Measurements from ENCODE around the gene ACAP1. TPM values are rescaled to one million over a fixed set of nuclear protein-coding genes. Genes with fewer than 3 reads are reported as not detected.
A peak's percentile ranks its signal among the peaks of the same experiment; 100 is the strongest.

The ACAP1 gene
- total and polyA plus RNA-seq, 4 donors, result 1.1 to 7.4 (median 4.7) TPM

DNA sequence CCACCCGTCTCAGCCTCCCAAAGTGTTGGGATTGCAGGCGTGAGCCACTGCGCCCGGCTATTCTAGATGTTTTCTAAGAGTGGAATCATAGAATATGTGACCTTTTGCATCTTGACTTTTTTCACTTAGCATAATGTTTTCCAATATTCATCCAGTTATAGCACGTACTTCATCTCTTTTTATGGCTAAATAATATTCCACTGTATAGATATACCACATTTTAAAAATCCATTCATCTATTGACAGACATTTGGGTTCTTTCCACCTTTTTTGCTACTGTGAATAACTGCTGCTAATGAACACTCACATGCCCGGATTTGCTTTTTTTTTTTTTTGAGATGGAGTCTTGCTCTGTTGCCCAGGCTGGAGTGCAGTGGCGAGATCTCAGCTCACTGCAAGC is 32.1 kb upstream of the ACAP1 start:
- peaks cover 2 to 14% (median 4%) of the 10 kb centered on the region in 4 donors for H3K4me1 ChIP-seq (ENCODE audit: control insufficient read depth in 4 of 4, insufficient read depth in 4 of 4, low read length in 3 of 4)
- no peaks in the 10 kb centered on the region for H3K36me3 ChIP-seq (ENCODE audit: control insufficient read depth in 4 of 4, insufficient read depth in 3 of 4, low read depth in 1 of 4, low read length in 3 of 4)
- no peak overlapping the region for H3K9ac ChIP-seq (ENCODE audit: low read depth in 1 of 2, low read length in 2 of 2)
- H3K27me3 ChIP-seq (ENCODE audit: control insufficient read depth in 4 of 4, insufficient read depth in 4 of 4, low read length in 3 of 4), result no peaks in the 10 kb centered on the region
- DNase-seq (ENCODE audit: low spot score), result no peak
- H3K27ac ChIP-seq (ENCODE audit: low read depth in 1 of 2, low read length in 2 of 2), result no peak overlapping the region
- no peak overlapping the region for H3K4me3 ChIP-seq (ENCODE audit: low read depth in 1 of 3, low read length in 3 of 3)
- TF ChIP-seq, protein P1, sequence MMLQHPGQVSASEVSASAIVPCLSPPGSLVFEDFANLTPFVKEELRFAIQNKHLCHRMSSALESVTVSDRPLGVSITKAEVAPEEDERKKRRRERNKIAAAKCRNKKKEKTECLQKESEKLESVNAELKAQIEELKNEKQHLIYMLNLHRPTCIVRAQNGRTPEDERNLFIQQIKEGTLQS (IDR thresholded peaks at IDR 0.05), result no peak
- TF ChIP-seq FOXA1 (IDR thresholded peaks at IDR 0.05) (no peak), NR2F2 (IDR thresholded peaks at IDR 0.05) (no peak), YY1 (IDR thresholded peaks at IDR 0.05) (no peak), FOXA2 (IDR thresholded peaks at IDR 0.05) (no peak), RAD21 (IDR thresholded peaks at IDR 0.05) (no peak), HNF4G (IDR thresholded peaks at IDR 0.05) (no peak), JUND (IDR thresholded peaks at IDR 0.05) (no peak)
- TF ChIP-seq, protein P2, sequence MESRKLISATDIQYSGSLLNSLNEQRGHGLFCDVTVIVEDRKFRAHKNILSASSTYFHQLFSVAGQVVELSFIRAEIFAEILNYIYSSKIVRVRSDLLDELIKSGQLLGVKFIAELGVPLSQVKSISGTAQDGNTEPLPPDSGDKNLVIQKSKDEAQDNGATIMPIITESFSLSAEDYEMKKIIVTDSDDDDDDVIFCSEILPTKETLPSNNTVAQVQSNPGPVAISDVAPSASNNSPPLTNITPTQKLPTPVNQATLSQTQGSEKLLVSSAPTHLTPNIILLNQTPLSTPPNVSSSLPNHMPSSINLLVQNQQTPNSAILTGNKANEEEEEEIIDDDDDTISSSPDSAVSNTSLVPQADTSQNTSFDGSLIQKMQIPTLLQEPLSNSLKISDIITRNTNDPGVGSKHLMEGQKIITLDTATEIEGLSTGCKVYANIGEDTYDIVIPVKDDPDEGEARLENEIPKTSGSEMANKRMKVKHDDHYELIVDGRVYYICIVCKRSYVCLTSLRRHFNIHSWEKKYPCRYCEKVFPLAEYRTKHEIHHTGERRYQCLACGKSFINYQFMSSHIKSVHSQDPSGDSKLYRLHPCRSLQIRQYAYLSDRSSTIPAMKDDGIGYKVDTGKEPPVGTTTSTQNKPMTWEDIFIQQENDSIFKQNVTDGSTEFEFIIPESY (IDR thresholded peaks at IDR 0.05), result no peak
- TF ChIP-seq, protein P3, sequence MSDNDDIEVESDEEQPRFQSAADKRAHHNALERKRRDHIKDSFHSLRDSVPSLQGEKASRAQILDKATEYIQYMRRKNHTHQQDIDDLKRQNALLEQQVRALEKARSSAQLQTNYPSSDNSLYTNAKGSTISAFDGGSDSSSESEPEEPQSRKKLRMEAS (IDR thresholded peaks at IDR 0.05), result no peak
- no peaks in the 10 kb centered on the region for H3K9me3 ChIP-seq (ENCODE audit: control insufficient read depth in 4 of 4, low read length in 3 of 4)
- 94% methylated on average over 7 of the region's 7 CpGs for WGBS

DNA sequence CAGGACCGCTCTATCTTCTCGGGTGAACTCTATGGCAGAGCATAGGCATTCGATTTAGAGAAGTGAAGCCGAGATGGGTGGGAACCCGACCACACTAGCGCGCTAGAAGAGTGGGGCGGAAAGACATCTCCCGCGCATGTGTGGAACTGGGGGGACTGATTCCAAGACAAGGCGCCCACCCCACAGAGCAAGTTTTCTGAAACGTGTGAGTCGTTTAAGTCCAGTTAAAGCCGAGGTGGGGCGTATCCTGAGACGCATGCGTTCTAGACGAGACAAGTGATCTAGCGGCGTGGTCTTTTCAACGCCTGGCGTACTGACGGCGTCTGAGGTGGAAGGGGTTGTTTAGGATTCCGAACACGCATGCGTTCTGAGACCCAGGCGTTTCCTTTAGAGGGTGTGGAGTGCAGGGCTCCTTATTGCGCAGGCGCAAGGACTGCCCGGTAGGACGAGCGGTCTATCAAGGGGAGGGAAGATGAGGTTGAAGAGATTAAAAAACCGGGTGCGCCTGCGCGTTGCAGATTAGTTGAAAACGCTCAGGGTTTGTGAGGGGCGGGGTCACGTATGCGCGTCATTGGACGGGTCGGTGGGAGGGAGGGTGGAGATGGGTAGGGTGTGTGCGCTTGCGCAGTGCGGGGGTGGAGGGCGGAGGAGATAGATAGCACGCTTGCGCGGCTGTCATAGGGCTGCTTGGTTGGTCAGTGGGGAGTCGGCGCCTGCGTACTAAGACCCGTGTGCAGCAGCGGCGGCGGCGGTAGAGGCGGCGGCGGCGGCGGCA is 29.2 kb upstream of the ACAP1 start, which contains the start of gene EIF5A:
Gene EIF5A (plus strand): TSS at position 718 of the 775 bp plus-strand sequence. CDS start 2,008 bp downstream, outside the sequence.
- Histone ChIP-seq H3K27ac (ENCODE audit: low read depth in 1 of 2, low read length in 2 of 2) (peak within 1 kb of the TSS; percentile 96 to 99), H3K36me3 (ENCODE audit: control insufficient read depth in 4 of 4, insufficient read depth in 3 of 4, low read depth in 1 of 4, low read length in 3 of 4) (peaks cover 12 to 24% (median 23%) of the 10 kb centered on the region in 4 donors), H3K4me3 (ENCODE audit: low read depth in 1 of 3, low read length in 3 of 3) (peak within 1 kb of the TSS; percentile 92 to 95 (median 93)), H3K9ac (ENCODE audit: low read depth in 1 of 2, low read length in 2 of 2) (peak within 1 kb of the TSS; percentile 85 to 96), H3K9me3 (ENCODE audit: control insufficient read depth in 4 of 4, low read length in 3 of 4) (no peaks in the 10 kb centered on the region), H3K4me1 (ENCODE audit: control insufficient read depth in 4 of 4, insufficient read depth in 4 of 4, low read length in 3 of 4) (peaks cover 7 to 28% (median 19%) of the 10 kb centered on the region in 4 donors), H3K27me3 (ENCODE audit: control insufficient read depth in 4 of 4, insufficient read depth in 4 of 4, low read length in 3 of 4) (no peaks in the 10 kb centered on the region)
- WGBS, result under 1% methylated on average over 64 of the region's 64 CpGs
- DNase-seq (ENCODE audit: low spot score), result peak; percentile 100
- peak in 1 of 2 donors; percentile 61 for TF ChIP-seq JUND (IDR thresholded peaks at IDR 0.05)
- TF ChIP-seq, protein P2 (IDR thresholded peaks at IDR 0.05), result peak; percentile 83
- TF ChIP-seq RAD21 (IDR thresholded peaks at IDR 0.05), result peak; percentile 5 to 20
- TF ChIP-seq, protein P4, sequence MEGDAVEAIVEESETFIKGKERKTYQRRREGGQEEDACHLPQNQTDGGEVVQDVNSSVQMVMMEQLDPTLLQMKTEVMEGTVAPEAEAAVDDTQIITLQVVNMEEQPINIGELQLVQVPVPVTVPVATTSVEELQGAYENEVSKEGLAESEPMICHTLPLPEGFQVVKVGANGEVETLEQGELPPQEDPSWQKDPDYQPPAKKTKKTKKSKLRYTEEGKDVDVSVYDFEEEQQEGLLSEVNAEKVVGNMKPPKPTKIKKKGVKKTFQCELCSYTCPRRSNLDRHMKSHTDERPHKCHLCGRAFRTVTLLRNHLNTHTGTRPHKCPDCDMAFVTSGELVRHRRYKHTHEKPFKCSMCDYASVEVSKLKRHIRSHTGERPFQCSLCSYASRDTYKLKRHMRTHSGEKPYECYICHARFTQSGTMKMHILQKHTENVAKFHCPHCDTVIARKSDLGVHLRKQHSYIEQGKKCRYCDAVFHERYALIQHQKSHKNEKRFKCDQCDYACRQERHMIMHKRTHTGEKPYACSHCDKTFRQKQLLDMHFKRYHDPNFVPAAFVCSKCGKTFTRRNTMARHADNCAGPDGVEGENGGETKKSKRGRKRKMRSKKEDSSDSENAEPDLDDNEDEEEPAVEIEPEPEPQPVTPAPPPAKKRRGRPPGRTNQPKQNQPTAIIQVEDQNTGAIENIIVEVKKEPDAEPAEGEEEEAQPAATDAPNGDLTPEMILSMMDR (IDR thresholded peaks at IDR 0.05; ENCODE audit: low read depth, low read length, missing input control), result no peak
- TF ChIP-seq FOXA1 (IDR thresholded peaks at IDR 0.05), result no peak
- peak in 1 of 2 donors; percentile 79 for TF ChIP-seq GABPA (IDR thresholded peaks at IDR 0.05 in 1 of 2, conservative IDR thresholded peaks at IDR 0.05 in 1 of 2)
- TF ChIP-seq, protein P1 (IDR thresholded peaks at IDR 0.05), result no peak
- TF ChIP-seq, protein P3 (IDR thresholded peaks at IDR 0.05), result peak; percentile 93
- no peak for TF ChIP-seq HNF4G (IDR thresholded peaks at IDR 0.05)
- peak; percentile 97 for TF ChIP-seq YY1 (IDR thresholded peaks at IDR 0.05)
- peak; percentile 28 to 40 for TF ChIP-seq HNF4A (conservative IDR thresholded peaks at IDR 0.05)
- TF ChIP-seq TAF1 (conservative IDR thresholded peaks at IDR 0.05), result peak; percentile 80
- TF ChIP-seq RXRA (IDR thresholded peaks at IDR 0.05), result peak; percentile 67 to 68
- TF ChIP-seq, protein P5, sequence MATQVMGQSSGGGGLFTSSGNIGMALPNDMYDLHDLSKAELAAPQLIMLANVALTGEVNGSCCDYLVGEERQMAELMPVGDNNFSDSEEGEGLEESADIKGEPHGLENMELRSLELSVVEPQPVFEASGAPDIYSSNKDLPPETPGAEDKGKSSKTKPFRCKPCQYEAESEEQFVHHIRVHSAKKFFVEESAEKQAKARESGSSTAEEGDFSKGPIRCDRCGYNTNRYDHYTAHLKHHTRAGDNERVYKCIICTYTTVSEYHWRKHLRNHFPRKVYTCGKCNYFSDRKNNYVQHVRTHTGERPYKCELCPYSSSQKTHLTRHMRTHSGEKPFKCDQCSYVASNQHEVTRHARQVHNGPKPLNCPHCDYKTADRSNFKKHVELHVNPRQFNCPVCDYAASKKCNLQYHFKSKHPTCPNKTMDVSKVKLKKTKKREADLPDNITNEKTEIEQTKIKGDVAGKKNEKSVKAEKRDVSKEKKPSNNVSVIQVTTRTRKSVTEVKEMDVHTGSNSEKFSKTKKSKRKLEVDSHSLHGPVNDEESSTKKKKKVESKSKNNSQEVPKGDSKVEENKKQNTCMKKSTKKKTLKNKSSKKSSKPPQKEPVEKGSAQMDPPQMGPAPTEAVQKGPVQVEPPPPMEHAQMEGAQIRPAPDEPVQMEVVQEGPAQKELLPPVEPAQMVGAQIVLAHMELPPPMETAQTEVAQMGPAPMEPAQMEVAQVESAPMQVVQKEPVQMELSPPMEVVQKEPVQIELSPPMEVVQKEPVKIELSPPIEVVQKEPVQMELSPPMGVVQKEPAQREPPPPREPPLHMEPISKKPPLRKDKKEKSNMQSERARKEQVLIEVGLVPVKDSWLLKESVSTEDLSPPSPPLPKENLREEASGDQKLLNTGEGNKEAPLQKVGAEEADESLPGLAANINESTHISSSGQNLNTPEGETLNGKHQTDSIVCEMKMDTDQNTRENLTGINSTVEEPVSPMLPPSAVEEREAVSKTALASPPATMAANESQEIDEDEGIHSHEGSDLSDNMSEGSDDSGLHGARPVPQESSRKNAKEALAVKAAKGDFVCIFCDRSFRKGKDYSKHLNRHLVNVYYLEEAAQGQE (IDR thresholded peaks at IDR 0.05), result peak; percentile 92
- TF ChIP-seq EGR1 (IDR thresholded peaks at IDR 0.05; ENCODE audit: low read depth in 2 of 2), result peak; percentile 98 to 100
- peak; percentile 75 for TF ChIP-seq SP1 (IDR thresholded peaks at IDR 0.05)
- TF ChIP-seq NR2F2 (IDR thresholded peaks at IDR 0.05), result no peak
- TF ChIP-seq FOXA2 (IDR thresholded peaks at IDR 0.05), result no peak
